GM12878 (cell line): ENCODE results near the gene HSPA1B.

Source experiments
- NFYB ChIP-seq: IDR thresholded peaks from 2 replicates; pipeline ENCODE4 v1.6.1; 2011; ENCODE audit warnings: low read depth, mild to moderate bottlenecking, low read length, improper control_type of control experiment, moderate library complexity; ENCODE audit not compliant: insufficient read depth
- POLR2A ChIP-seq: IDR thresholded peaks from 2 replicates; pipeline ENCODE4 v1.6.1; 2011; ENCODE audit warnings: low read depth, mild to moderate bottlenecking, low read length
- ZSCAN29 ChIP-seq: fragments of 450-650 bp; IDR thresholded peaks from 2 replicates; pipeline ENCODE4 v1.6.1; 2017; ENCODE audit warnings: mild to moderate bottlenecking, moderate library complexity
- TF ChIP-seq, protein P1 (sequence below): IDR thresholded peaks from 2 replicates; pipeline ENCODE4 v1.6.1; 2011; ENCODE audit warnings: low read depth, mild to moderate bottlenecking, low read length, moderate library complexity, borderline replicate concordance; ENCODE audit errors: extremely low read depth

DNA sequence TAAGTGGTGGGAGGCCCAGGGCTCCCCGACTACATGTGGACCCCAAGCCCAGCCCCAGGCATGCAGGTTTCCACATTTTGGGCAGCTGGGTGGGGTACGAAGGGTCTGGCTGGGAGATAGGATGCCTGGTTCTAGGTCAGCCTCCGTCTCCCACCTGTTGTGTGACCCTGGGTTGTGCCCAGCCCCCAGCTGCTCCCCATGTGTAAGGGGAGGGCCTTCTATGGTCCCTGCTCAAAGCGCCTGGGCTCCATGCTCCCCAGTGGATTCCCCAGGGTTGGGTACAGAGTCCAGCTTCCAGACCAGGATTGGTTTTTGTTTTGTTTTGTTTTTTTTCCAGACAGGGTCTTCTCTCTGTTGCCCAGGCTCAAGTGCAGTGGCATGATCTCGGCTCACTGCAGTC lies 49.3 kb upstream of the HSPA1B start:
- no peak for TF ChIP-seq NFYB
- no peak for TF ChIP-seq POLR2A
- no peak for TF ChIP-seq ZSCAN29
- TF ChIP-seq, protein P1, sequence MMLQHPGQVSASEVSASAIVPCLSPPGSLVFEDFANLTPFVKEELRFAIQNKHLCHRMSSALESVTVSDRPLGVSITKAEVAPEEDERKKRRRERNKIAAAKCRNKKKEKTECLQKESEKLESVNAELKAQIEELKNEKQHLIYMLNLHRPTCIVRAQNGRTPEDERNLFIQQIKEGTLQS, result no peak
